Measurements from ENCODE around the gene PTPRT. TPM values are rescaled to one million over a fixed set of nuclear protein-coding genes. Genes with fewer than 3 reads are reported as not detected.

The PTPRT gene
- total RNA-seq, 4 donors from 2014 or later, result under 0.01 to 0.64 (median 0.40) TPM

DNA sequence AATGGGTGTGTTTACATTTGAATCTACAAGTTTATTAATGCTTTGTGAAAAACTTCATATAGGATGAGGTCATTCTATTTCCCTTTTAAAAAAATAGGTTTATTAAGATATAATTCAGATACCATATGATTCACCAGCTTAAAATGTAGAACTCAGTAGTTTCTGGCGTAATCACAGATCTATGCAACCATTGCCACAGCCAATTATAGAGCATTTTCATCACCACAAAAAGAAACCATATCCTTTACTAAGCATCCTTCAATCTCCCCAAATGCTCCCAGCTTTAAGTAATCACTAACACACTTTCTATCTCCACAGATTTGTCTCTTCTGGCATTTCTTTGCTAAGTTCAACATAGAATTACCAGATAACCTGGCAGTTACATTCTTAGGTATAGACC is 137.2 kb downstream of the PTPRT start:
- Histone ChIP-seq H3K36me3 (no peaks in the 10 kb centered on the region), H3K4me1 (no peaks in the 10 kb centered on the region), H3K9me3 (no peaks in the 10 kb centered on the region), H3K27ac (no peak overlapping the region), H3K4me3 (no peak overlapping the region), H3K27me3 (no peaks in the 10 kb centered on the region)
- intact Hi-C loops (cut with DNase I; ENCODE audit: low total_unique reads), result no loop called here
- TF ChIP-seq POLR2AphosphoS5 (IDR thresholded peaks at IDR 0.05) (no peak), POLR2A (IDR thresholded peaks at IDR 0.05) (no peak), EP300 (IDR thresholded peaks at IDR 0.05; ENCODE audit: low read depth) (no peak)
- TF ChIP-seq, protein P1, sequence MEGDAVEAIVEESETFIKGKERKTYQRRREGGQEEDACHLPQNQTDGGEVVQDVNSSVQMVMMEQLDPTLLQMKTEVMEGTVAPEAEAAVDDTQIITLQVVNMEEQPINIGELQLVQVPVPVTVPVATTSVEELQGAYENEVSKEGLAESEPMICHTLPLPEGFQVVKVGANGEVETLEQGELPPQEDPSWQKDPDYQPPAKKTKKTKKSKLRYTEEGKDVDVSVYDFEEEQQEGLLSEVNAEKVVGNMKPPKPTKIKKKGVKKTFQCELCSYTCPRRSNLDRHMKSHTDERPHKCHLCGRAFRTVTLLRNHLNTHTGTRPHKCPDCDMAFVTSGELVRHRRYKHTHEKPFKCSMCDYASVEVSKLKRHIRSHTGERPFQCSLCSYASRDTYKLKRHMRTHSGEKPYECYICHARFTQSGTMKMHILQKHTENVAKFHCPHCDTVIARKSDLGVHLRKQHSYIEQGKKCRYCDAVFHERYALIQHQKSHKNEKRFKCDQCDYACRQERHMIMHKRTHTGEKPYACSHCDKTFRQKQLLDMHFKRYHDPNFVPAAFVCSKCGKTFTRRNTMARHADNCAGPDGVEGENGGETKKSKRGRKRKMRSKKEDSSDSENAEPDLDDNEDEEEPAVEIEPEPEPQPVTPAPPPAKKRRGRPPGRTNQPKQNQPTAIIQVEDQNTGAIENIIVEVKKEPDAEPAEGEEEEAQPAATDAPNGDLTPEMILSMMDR (IDR thresholded peaks at IDR 0.05), result no peak
- WGBS, 2 donors (ENCODE audit: low coverage in 1 of 2), result 65 to 92% methylated on average over 1 of the region's 1 CpG
- no peak for DNase-seq
- in situ Hi-C loops (cut with MboI; ENCODE audit: low pct_ligation_motif_present in 1 of 4, low pct_unique_long_range_greater_than_20kb in 1 of 4, low sequenced_read_pairs in 3 of 4), result no loop called here

DNA sequence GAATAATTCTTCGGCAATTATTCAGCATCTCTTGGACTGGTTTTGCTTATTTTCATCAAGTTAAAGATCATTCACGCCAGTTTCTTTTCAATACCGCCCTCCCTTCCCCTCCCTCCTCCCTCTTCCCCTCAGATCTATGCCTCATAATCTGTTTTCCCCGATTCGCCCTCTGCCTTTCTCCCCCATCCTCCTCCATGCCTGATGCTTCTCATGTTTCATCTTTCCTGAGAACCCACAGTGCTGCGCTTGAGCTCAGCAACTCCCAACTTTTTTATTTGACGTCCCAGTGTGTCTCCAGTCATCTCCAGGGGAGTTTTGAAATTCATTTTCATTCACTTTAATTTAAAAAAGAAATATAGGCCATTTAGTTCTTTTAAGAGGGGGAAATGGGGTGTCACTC is 142.7 kb downstream of the PTPRT start:
- TF ChIP-seq, protein P1 (IDR thresholded peaks at IDR 0.05), result no peak
- no peak for TF ChIP-seq EP300 (IDR thresholded peaks at IDR 0.05; ENCODE audit: low read depth)
- no peak for TF ChIP-seq POLR2A (IDR thresholded peaks at IDR 0.05)
- TF ChIP-seq POLR2AphosphoS5 (IDR thresholded peaks at IDR 0.05), result no peak
- Histone ChIP-seq H3K4me3 (no peak overlapping the region), H3K27ac (no peak overlapping the region), H3K27me3 (no peaks in the 10 kb centered on the region), H3K4me1 (no peaks in the 10 kb centered on the region), H3K36me3 (no peaks in the 10 kb centered on the region), H3K9me3 (no peaks in the 10 kb centered on the region)
- no peak for DNase-seq
- in situ Hi-C loops (cut with MboI; ENCODE audit: low pct_ligation_motif_present in 1 of 4, low pct_unique_long_range_greater_than_20kb in 1 of 4, low sequenced_read_pairs in 3 of 4), result no loop called here
- WGBS, 2 donors (ENCODE audit: low coverage in 1 of 2), result 54 to 55% methylated on average over 7 of the region's 7 CpGs
- intact Hi-C loops (cut with DNase I; ENCODE audit: low total_unique reads), result no loop called here

DNA sequence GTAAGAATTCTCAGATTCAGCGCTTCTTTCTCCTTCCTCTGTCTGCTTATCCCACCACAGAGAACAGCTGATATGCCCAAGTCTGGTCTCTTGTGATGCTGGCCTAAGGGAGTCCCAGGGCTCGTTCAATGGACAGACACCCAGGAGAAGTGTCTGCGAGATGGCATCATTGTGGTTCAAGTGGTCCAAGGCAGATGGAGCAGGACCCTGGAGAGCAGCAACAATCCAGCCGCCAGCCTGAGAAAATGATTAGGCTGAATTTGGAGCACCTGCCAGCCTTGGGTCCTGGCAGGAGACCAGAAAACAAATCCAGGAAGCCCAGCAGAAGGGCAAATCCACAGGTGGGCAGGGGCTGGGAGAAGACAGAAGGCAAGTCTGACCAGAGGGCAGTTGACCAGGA is 145.8 kb downstream of the PTPRT start:
- Histone ChIP-seq H3K9me3 (no peaks in the 10 kb centered on the region), H3K4me3 (no peak overlapping the region), H3K27ac (no peak overlapping the region), H3K36me3 (no peaks in the 10 kb centered on the region), H3K4me1 (no peaks in the 10 kb centered on the region), H3K27me3 (no peaks in the 10 kb centered on the region)
- no peak for DNase-seq
- intact Hi-C loops (cut with DNase I; ENCODE audit: low total_unique reads) (no loop called here), in situ Hi-C loops (cut with MboI; ENCODE audit: low pct_ligation_motif_present in 1 of 4, low pct_unique_long_range_greater_than_20kb in 1 of 4, low sequenced_read_pairs in 3 of 4) (no loop called here)
- TF ChIP-seq, protein P1 (IDR thresholded peaks at IDR 0.05), result no peak
- TF ChIP-seq POLR2AphosphoS5 (IDR thresholded peaks at IDR 0.05), result no peak
- no peak for TF ChIP-seq EP300 (IDR thresholded peaks at IDR 0.05; ENCODE audit: low read depth)
- TF ChIP-seq POLR2A (IDR thresholded peaks at IDR 0.05), result no peak
- WGBS, 2 donors (ENCODE audit: low coverage in 1 of 2), result 20 to 54% methylated on average over 1 to 4 of the region's 4 CpGs

DNA sequence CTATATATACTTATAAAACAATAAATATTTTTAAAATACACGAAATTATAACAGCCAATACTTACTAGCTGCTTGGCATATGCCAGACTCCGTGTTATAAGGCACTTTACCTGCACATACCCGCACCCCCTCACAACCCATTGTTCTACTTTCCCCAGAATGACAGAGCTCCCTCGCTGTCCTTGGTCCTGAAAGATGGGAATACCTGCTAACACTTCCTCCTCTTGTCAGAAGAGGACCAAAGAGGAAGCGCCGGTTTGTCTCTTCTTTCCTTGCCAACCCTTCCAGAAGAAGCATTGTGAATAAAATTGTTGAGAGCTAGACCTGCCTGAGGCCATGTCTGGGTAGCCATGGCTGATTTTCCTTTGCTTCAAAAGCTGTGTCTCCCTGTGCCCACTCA is 149.3 kb downstream of the PTPRT start:
- intact Hi-C loops (cut with DNase I; ENCODE audit: low total_unique reads) (no loop called here), in situ Hi-C loops (cut with MboI; ENCODE audit: low pct_ligation_motif_present in 1 of 4, low pct_unique_long_range_greater_than_20kb in 1 of 4, low sequenced_read_pairs in 3 of 4) (no loop called here)
- H3K27me3 ChIP-seq, result no peaks in the 10 kb centered on the region
- no peak overlapping the region for H3K4me3 ChIP-seq
- H3K9me3 ChIP-seq, result no peaks in the 10 kb centered on the region
- no peaks in the 10 kb centered on the region for H3K4me1 ChIP-seq
- no peak for DNase-seq
- no peak overlapping the region for H3K27ac ChIP-seq
- 19 to 21% methylated on average over 6 of the region's 6 CpGs for WGBS, 2 donors (ENCODE audit: low coverage in 1 of 2)
- TF ChIP-seq POLR2A (IDR thresholded peaks at IDR 0.05), result no peak
- TF ChIP-seq, protein P1 (IDR thresholded peaks at IDR 0.05), result no peak
- no peak for TF ChIP-seq EP300 (IDR thresholded peaks at IDR 0.05; ENCODE audit: low read depth)
- TF ChIP-seq POLR2AphosphoS5 (IDR thresholded peaks at IDR 0.05), result no peak
- H3K36me3 ChIP-seq, result no peaks in the 10 kb centered on the region

Measured in transverse colon (tissue), 4 donors.